Spinal cord (tissue), 10 donors: ENCODE measurements around the gene CDAN1. TPM values are rescaled to one million over a fixed set of nuclear protein-coding genes. Genes with fewer than 3 reads are reported as not detected.
"Not testable (repeated sequence)": the region's sequence is repeated elsewhere in the genome, so short reads cannot be mapped to it uniquely, and the experiment has no call there.

Experiments used
- DNase-seq, 6 donors: peaks; one replicate each; pipeline versions ENCODE4 v3.0.0 to v3.0.0-alpha.2; 2013 to 2015; ENCODE audit warnings: low spot score in 6 of 6, low read depth in 4 of 6
- H3K27ac ChIP-seq: one replicate; pipeline ENCODE4 v1.5.1; 2013; ENCODE audit warnings: low read depth, low read length, control low read depth
- H3K27me3 ChIP-seq: one replicate; pipeline ENCODE4 v1.6.1; 2013; ENCODE audit warnings: low read length; ENCODE audit not compliant: control insufficient read depth, insufficient read depth
- H3K36me3 ChIP-seq: one replicate; pipeline ENCODE4 v1.6.1; 2013; ENCODE audit warnings: low read length; ENCODE audit not compliant: control insufficient read depth, insufficient read depth
- H3K4me1 ChIP-seq: one replicate; pipeline ENCODE4 v1.6.1; 2013; ENCODE audit warnings: low read length; ENCODE audit not compliant: control insufficient read depth, insufficient read depth
- H3K4me3 ChIP-seq: one replicate; pipeline ENCODE4 v1.5.1; 2013; ENCODE audit warnings: low read depth, low read length, control low read depth
- H3K9me3 ChIP-seq: one replicate; pipeline ENCODE4 v1.6.1; 2013; ENCODE audit warnings: low read length; ENCODE audit not compliant: control insufficient read depth, insufficient read depth
- WGBS: methylation state at CpG from one replicate; pipeline ENCODE4 v1.1.5; 2013; ENCODE audit warnings: missing lambda C conversion rate; ENCODE audit not compliant: insufficient coverage; 5-methylcytosine and 5-hydroxymethylcytosine counted together
- polyA plus RNA-seq, 2 donors: library from polyadenylated mRNA; unstranded; fragments of 120-200 nt; gene quantifications; one replicate each; pipeline ENCODE4 v1.2.1, GENCODE V29; 2013; ENCODE audit not compliant: insufficient read length in 2 of 2
- total RNA-seq, 2 donors: library from RNA; depleted of rRNA in 1 of 2; stranded (reverse); fragments of 120-200 nt in 1 of 2; fragments of >200 nt in 1 of 2; gene quantifications; one replicate each; pipeline versions ENCODE4 v1.2.3 to v1.2.4, GENCODE V29; 2013 to 2014
- donor health status: healthy.

Gene CDAN1
- total and polyA plus RNA-seq, 4 donors: 9.9 to 23.1 (median 17.5) TPM

DNA sequence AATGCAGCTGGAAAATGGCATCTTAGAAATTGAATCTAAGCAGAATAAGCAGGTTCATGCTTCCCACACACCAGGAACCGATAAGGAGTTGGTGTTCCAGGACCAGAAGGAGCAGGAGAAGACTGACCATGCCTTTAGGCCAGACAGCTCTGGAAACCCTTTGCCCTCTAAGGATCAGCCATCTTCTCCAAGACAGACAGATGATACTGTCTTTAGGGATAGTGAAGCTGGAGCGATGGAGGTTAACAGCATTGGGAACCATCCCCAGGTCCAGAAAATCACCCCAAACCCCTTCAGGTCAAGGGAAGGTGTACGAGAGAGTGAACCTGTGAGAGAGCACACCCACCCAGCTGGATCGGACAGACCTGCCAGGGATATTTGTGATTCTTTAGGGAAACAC is 49.2 kb downstream of the CDAN1 start:
- WGBS: no CpG with 5 or more reads among the region's 4 CpGs
- Histone ChIP-seq H3K9me3 (no peaks in the 10 kb centered on the region), H3K27ac (no peak overlapping the region), H3K4me3 (no peak overlapping the region), H3K27me3 (no peaks in the 10 kb centered on the region), H3K4me1 (no peaks in the 10 kb centered on the region), H3K36me3 (peaks cover 32% of the 10 kb centered on the region)
- DNase-seq: no peak

DNA sequence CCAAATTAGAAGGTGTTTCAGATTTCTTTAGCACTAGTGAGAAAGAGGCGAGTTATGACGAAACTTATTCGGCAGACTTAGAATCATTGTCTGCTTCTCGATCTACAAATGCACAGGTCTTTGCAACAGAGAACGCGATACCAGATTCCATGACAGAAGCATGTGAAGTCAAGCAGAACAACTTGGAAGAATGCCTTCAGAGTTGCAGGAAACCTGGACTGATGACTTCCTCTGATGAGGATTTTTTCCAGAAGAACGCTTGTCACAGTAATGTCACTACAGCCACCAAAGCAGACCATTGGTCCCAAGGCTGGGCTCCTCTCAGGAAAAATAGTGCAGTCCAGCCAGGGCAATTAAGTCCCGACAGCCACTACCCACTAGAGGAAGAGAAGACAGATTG is 50.6 kb downstream of the CDAN1 start:
- Histone ChIP-seq H3K4me1 (no peaks in the 10 kb centered on the region), H3K4me3 (no peak overlapping the region), H3K36me3 (peaks cover 28% of the 10 kb centered on the region), H3K27me3 (no peaks in the 10 kb centered on the region), H3K9me3 (no peaks in the 10 kb centered on the region), H3K27ac (no peak overlapping the region)
- 95% methylated on average over 7 of the region's 8 CpGs for WGBS
- DNase-seq: no peak

DNA sequence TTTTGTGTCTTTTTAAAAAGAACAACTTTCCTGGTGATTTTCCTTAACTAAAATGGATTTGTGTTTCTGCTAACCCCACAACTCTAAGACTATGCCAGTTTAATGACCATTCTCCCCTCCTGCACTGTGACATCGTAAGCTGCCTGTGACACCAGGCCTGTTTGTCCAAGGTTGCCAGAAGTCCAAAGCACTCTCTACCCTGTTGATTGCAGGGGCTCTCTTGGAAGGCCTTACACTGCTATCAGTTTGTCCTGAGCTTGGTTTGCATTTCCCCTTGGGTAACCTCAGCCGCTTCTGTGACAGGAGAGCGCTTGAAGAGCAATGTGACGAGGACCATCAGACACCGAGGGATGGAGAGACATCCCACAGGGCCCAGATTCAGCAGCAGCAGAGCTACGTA is 55.8 kb downstream of the CDAN1 start:
- H3K4me1 ChIP-seq: peaks cover 12% of the 10 kb centered on the region
- WGBS: 91% methylated on average over 6 of the region's 6 CpGs
- H3K36me3 ChIP-seq: peaks cover 16% of the 10 kb centered on the region
- no peak overlapping the region for H3K4me3 ChIP-seq
- no peaks in the 10 kb centered on the region for H3K9me3 ChIP-seq
- H3K27me3 ChIP-seq: no peaks in the 10 kb centered on the region
- H3K27ac ChIP-seq: no peak overlapping the region
- DNase-seq: no peak

DNA sequence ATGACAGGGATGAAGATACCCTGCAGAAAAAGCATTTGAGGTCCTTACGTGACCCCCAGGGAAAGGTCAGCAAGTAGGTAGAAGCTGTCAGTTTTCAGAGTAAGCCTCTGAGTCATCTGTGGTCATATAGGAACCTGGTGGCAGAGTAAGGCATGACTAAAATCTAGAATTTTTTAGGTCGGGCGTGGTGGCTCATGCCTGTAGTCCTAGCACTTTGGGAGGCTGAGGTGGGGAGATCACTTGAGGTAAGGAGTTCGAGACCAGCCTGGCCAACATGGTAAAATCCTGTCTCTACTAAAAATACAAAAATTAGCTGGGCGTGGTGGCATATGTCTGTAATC is 56.8 kb downstream of the CDAN1 start:
- H3K27ac ChIP-seq, H3K9me3 ChIP-seq, DNase-seq, H3K27me3 ChIP-seq, H3K4me3 ChIP-seq: not testable (repeated sequence)
- WGBS: 100% methylated on average over 2 of the region's 5 CpGs
- Histone ChIP-seq H3K36me3 (peaks cover 22% of the 10 kb centered on the region), H3K4me1 (peaks cover 12% of the 10 kb centered on the region)

DNA sequence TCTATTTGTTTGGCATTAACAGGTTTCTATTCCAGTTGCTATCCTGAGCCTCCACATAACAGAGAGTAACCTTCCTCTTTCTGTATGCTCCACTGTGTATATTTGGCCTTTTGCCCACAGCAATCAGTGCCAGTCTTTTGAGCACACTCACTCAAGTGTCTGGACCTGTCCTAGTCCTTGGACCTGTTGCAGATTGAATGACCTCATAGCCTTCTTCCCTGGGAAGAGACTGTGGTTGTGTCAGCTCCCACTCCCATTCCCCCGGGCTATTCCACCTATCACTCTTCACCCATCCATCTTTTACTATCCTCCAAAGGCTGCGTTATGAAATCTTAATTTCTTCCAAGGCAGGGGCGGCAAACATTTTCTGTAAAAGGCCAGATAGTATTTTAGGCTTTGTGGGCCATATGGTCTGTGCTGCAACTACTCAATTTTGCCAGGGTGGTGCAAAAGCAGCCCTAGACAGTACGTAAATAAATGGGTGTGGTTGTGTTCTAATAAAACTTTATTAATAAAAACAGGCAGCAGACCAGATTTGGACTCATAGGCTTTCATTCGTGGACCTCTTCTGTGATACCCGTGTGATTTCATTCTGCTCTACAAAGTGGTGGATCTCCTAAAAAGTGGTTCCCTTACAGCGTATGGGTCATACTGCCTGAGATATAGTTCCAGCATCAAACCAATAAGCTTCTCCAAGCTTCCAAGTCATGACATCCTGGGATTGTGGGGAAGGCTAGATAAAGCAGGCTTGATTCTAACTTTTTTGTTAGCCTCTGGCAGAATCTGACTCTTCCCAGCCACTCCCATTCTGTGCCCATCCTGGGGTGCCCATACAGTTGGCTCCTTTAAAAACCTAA is 57.4 kb downstream of the CDAN1 start:
- no peak overlapping the region for H3K4me3 ChIP-seq
- DNase-seq: peak in 1 of 6 donors; percentile 3
- no peaks in the 10 kb centered on the region for H3K27me3 ChIP-seq
- peaks cover 24% of the 10 kb centered on the region for H3K36me3 ChIP-seq
- H3K27ac ChIP-seq: no peak overlapping the region
- WGBS: 93% methylated on average over 3 of the region's 7 CpGs
- H3K9me3 ChIP-seq: no peaks in the 10 kb centered on the region
- peaks cover 12% of the 10 kb centered on the region for H3K4me1 ChIP-seq

DNA sequence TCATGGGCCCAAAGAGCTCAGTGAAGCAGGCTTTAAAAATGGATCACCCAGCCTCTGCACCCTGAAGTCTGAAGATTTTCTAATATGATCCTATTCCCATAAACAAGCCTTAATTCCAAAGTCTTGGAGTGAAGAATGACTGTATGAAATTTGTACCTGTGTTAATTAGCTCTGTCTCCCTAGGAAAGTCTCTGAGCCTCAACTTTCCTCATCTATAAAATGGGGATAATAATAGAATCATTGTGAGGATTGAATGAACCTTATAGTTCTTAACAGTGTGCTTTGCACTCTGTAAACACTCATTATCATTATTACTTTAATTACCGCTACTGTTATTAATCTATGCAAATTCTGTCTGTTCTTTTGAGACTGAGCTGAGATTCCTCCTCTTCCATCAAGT is 61.9 kb downstream of the CDAN1 start:
- H3K4me3 ChIP-seq: no peak overlapping the region
- H3K27ac ChIP-seq: no peak overlapping the region
- peaks cover 12% of the 10 kb centered on the region for H3K4me1 ChIP-seq
- no peak for DNase-seq
- no peaks in the 10 kb centered on the region for H3K9me3 ChIP-seq
- peaks cover 9% of the 10 kb centered on the region for H3K36me3 ChIP-seq
- no peaks in the 10 kb centered on the region for H3K27me3 ChIP-seq
- WGBS: no CpG with 5 or more reads among the region's 1 CpG

DNA sequence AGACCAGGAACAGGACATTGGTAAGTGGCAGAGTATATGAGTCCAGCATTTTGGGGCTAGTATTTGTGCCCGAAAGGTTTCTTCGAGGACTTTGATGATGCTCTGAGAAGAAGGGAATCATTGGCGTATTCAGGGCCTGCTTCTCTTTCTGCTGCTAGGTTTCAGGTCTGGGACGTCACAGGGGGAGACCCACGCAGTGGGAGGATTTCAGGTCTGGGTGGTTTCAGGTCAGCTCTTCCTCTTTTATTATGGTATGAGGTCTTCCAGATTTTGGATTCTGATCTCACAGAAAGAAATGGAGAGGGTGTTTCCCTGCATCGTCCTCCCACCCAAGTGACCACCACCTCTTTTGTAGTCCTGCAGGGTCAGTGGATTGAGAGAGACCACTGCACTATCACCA is 62.5 kb downstream of the CDAN1 start:
- peaks cover 9% of the 10 kb centered on the region for H3K36me3 ChIP-seq
- H3K27ac ChIP-seq: no peak overlapping the region
- H3K27me3 ChIP-seq: no peaks in the 10 kb centered on the region
- WGBS: 96% methylated on average over 4 of the region's 6 CpGs
- DNase-seq: no peak
- peaks cover 12% of the 10 kb centered on the region for H3K4me1 ChIP-seq
- H3K9me3 ChIP-seq: no peaks in the 10 kb centered on the region
- H3K4me3 ChIP-seq: no peak overlapping the region

Other genes starting within 250 kb of the CDAN1 start
- gene ZNF106, start 246.0 kb downstream of the CDAN1 start, total RNA-seq: 10 to 100 TPM; 66.9 to 76.8 TPM
- 10 to 100 TPM; 29.2 to 34.6 TPM for gene ZNF106, start 246.0 kb downstream of the CDAN1 start, polyA plus RNA-seq
- gene SNAP23, start 241.5 kb downstream of the CDAN1 start, total RNA-seq: 10 to 100 TPM; 39.1 to 56.5 TPM
- 10 to 100 TPM; 40.2 to 45.0 TPM for gene SNAP23, start 241.5 kb downstream of the CDAN1 start, polyA plus RNA-seq
- gene LRRC57, start 188.3 kb downstream of the CDAN1 start, total RNA-seq: 10 to 100 TPM; 24.1 to 30.9 TPM
- 10 to 100 TPM; 22.8 to 26.8 TPM for gene LRRC57, start 188.3 kb downstream of the CDAN1 start, polyA plus RNA-seq
- gene HAUS2, start 188.3 kb downstream of the CDAN1 start, total RNA-seq: 10 to 100 TPM; 30.2 to 46.5 TPM
- 10 to 100 TPM; 31.2 to 34.2 TPM for gene HAUS2, start 188.3 kb downstream of the CDAN1 start, polyA plus RNA-seq
- 10 to 100 TPM; 17.3 to 26.2 TPM for gene STARD9, start 161.5 kb downstream of the CDAN1 start, total RNA-seq
- gene STARD9, start 161.5 kb downstream of the CDAN1 start, polyA plus RNA-seq: 10 to 100 TPM; 11.1 to 16.6 TPM
- gene TTBK2, start 183.7 kb upstream of the CDAN1 start, total RNA-seq: 10 to 100 TPM; 22.2 to 64.4 TPM
- 10 to 100 TPM; 22.6 to 32.3 TPM for gene TTBK2, start 183.7 kb upstream of the CDAN1 start, polyA plus RNA-seq